Ascending aorta (tissue), 2 donors: ENCODE data around the gene CAMK1D. TPM values are rescaled to one million over a fixed set of nuclear protein-coding genes. Genes with fewer than 3 reads are reported as not detected.

Experiments used
- DNase-seq, 2 donors: peaks; one replicate each; pipeline ENCODE4 v3.0.0-alpha.2; 2019; ENCODE audit warnings: low spot score in 2 of 2
- H3K27ac ChIP-seq, 2 donors: fragments of 200-600 bp; sonication (generic); one replicate each; pipeline ENCODE4 v1.5.1; 2016 to 2017; ENCODE audit warnings: mild to moderate bottlenecking in 1 of 2
- H3K27me3 ChIP-seq: fragments of 200-600 bp; sonication (generic); one replicate; pipeline ENCODE4 v1.5.1; 2017
- H3K36me3 ChIP-seq, 2 donors: fragments of 200-600 bp; sonication (generic); one replicate each; pipeline ENCODE4 v1.5.1; 2016
- H3K4me1 ChIP-seq, 2 donors: fragments of 200-600 bp; sonication (generic); one replicate each; pipeline ENCODE4 v1.5.1; 2016 to 2017; ENCODE audit warnings: mild to moderate bottlenecking in 1 of 2
- H3K4me3 ChIP-seq, 2 donors: fragments of 200-600 bp; sonication (generic); one replicate each; pipeline ENCODE4 v1.5.1; 2016 to 2017; ENCODE audit warnings: mild to moderate bottlenecking in 1 of 2
- H3K9me3 ChIP-seq, 2 donors: fragments of 200-600 bp; sonication (generic); one replicate each; pipeline ENCODE4 v1.5.1; 2016
- intact Hi-C: fragments of 100-400 bp; cut with DNase I; formaldehyde crosslinking; loops from one replicate; pipeline ENCODE4 v1.15.1; 2023
- total RNA-seq: library from RNA; depleted of rRNA; stranded (reverse); fragments of >200 nt; gene quantifications from one replicate; pipeline ENCODE4 v1.1.0, GENCODE V29; 2016
- TF ChIP-seq, protein P1 (sequence below), 3 experiments: fragments of 200-600 bp in 2 of 3; fragments of 450-650 bp in 1 of 3; sonication (generic) in 2 of 3; IDR thresholded peaks; one replicate each; pipeline ENCODE4 v1.5.1; 2016 to 2019; ENCODE audit warnings: antibody characterized with exemption in 3 of 3, mild to moderate bottlenecking in 1 of 3, moderate library complexity in 1 of 3

CAMK1D gene
- total RNA-seq, 1 donor from 2014 or later: 4.2 TPM

GRCh38 chr10:12509016-12509793, 159.9 kb downstream of the CAMK1D start:
- no peak overlapping the region for H3K27ac ChIP-seq
- TF ChIP-seq, protein P1, sequence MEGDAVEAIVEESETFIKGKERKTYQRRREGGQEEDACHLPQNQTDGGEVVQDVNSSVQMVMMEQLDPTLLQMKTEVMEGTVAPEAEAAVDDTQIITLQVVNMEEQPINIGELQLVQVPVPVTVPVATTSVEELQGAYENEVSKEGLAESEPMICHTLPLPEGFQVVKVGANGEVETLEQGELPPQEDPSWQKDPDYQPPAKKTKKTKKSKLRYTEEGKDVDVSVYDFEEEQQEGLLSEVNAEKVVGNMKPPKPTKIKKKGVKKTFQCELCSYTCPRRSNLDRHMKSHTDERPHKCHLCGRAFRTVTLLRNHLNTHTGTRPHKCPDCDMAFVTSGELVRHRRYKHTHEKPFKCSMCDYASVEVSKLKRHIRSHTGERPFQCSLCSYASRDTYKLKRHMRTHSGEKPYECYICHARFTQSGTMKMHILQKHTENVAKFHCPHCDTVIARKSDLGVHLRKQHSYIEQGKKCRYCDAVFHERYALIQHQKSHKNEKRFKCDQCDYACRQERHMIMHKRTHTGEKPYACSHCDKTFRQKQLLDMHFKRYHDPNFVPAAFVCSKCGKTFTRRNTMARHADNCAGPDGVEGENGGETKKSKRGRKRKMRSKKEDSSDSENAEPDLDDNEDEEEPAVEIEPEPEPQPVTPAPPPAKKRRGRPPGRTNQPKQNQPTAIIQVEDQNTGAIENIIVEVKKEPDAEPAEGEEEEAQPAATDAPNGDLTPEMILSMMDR (IDR thresholded peaks at IDR 0.05): no peak
- DNase-seq: peak in 1 of 2 donors; percentile 45
- no peaks in the 10 kb centered on the region for H3K36me3 ChIP-seq
- no peaks in the 10 kb centered on the region for H3K9me3 ChIP-seq
- no peaks in the 10 kb centered on the region for H3K4me1 ChIP-seq
- intact Hi-C loops: no loop called here
- H3K4me3 ChIP-seq: no peak overlapping the region
- no peaks in the 10 kb centered on the region for H3K27me3 ChIP-seq

DNA sequence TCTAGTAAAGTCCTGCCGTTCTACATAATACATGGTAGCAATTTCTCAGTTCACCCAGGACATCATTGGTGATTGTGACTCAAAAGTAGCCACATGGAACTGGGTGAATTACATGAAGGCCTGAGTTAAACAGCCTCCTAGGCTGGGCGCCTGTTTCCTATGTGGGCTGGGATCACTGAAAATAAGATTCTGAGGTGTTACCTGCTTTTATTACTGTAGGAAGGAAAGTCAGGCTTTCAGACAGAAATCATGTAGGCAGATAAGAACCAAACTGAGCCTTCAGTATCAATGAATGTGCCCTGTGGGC, 160.4 kb downstream of the CAMK1D start:
- H3K4me3 ChIP-seq: no peak overlapping the region
- intact Hi-C loops: no loop called here
- no peaks in the 10 kb centered on the region for H3K27me3 ChIP-seq
- H3K36me3 ChIP-seq: no peaks in the 10 kb centered on the region
- DNase-seq: no peak
- H3K9me3 ChIP-seq: no peaks in the 10 kb centered on the region
- no peaks in the 10 kb centered on the region for H3K4me1 ChIP-seq
- no peak overlapping the region for H3K27ac ChIP-seq
- TF ChIP-seq, protein P1 (IDR thresholded peaks at IDR 0.05): no peak

GRCh38 chr10:12510501-12510941, 161.2 kb downstream of the CAMK1D start:
- TF ChIP-seq, protein P1 (IDR thresholded peaks at IDR 0.05): no peak
- DNase-seq: peak in 1 of 2 donors; percentile 41
- intact Hi-C loops: no loop called here

GRCh38 chr10:12510984-12511383, 161.6 kb downstream of the CAMK1D start:
- TF ChIP-seq, protein P1 (IDR thresholded peaks at IDR 0.05): no peak
- no peak for DNase-seq
- H3K36me3 ChIP-seq: no peaks in the 10 kb centered on the region
- no peaks in the 10 kb centered on the region for H3K9me3 ChIP-seq
- no peak overlapping the region for H3K4me3 ChIP-seq
- H3K27ac ChIP-seq: no peak overlapping the region
- H3K4me1 ChIP-seq: no peaks in the 10 kb centered on the region
- no peaks in the 10 kb centered on the region for H3K27me3 ChIP-seq
- intact Hi-C loops: no loop called here

More at GRCh38 chr10:12510501-12510941, 161.2 kb downstream of the CAMK1D start:
- no peaks in the 10 kb centered on the region for H3K27me3 ChIP-seq
- H3K9me3 ChIP-seq: no peaks in the 10 kb centered on the region
- no peaks in the 10 kb centered on the region for H3K4me1 ChIP-seq
- H3K4me3 ChIP-seq: no peak overlapping the region
- no peaks in the 10 kb centered on the region for H3K36me3 ChIP-seq
- no peak overlapping the region for H3K27ac ChIP-seq

DNA sequence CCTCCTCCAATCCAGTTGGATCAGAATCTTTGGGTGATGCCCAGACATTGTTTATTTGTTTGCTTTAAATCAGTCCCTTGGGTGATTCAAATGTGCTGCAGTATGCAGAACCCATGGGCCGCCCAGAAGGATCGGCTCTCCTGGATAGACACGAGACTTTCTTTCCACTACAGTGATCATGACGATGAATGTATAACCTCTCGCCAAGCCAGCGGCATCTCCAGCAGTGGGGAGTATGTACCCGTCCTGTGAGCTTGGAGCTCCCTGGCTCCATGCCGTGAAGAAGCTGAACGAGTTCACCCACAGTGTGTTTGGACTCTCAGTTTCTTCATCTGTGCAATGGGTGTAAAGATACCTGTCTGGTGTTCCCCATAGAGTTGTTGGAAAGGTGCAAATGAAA, 162.3 kb downstream of the CAMK1D start:
- Histone ChIP-seq H3K27me3 (no peaks in the 10 kb centered on the region), H3K36me3 (no peaks in the 10 kb centered on the region), H3K9me3 (no peaks in the 10 kb centered on the region), H3K4me1 (no peaks in the 10 kb centered on the region), H3K4me3 (no peak overlapping the region), H3K27ac (no peak overlapping the region)
- intact Hi-C loops: no loop called here
- peak in 1 of 2 donors; percentile 38 for DNase-seq
- TF ChIP-seq, protein P1 (IDR thresholded peaks at IDR 0.05): no peak
